GM10266 (cell line): ENCODE data around the gene NBAS.
"Not testable (repeated sequence)": the region's sequence is repeated elsewhere in the genome, so short reads cannot be mapped to it uniquely, and the experiment has no call there.

ENCODE experiments used
- DNase-seq: peaks from one replicate; pipeline ENCODE4 v3.0.0; 2012; ENCODE audit errors: extremely low spot score
- CTCF ChIP-seq: IDR thresholded peaks from 2 replicates; pipeline ENCODE4 v1.5.1; 2012; ENCODE audit warnings: mild to moderate bottlenecking, low read depth; ENCODE audit not compliant: control insufficient read depth, insufficient read depth; ENCODE audit errors: missing control alignments

The NBAS gene

GRCh38 chr2:15446961-15447360 lies 114.2 kb downstream of the NBAS start:
- no peak for TF ChIP-seq CTCF
- no peak for DNase-seq

- TF ChIP-seq CTCF, result no peak
- DNase-seq, result no peak
Measured at GRCh38 chr2:15445891-15446562, 115.1 kb downstream of the NBAS start.

- DNase-seq, result not testable (repeated sequence)
Measured at GRCh38 chr2:15439768-15440524, 121.2 kb downstream of the NBAS start.

GRCh38 chr2:15439366-15439765 lies 121.8 kb downstream of the NBAS start:
- not testable (repeated sequence) for DNase-seq

GRCh38 chr2:15436195-15436594 lies 124.9 kb downstream of the NBAS start:
- no peak for DNase-seq
- no peak for TF ChIP-seq CTCF

- no peak for TF ChIP-seq CTCF
- no peak for DNase-seq
Measured at GRCh38 chr2:15435474-15435873, 125.7 kb downstream of the NBAS start.

GRCh38 chr2:15432642-15433256 lies 128.4 kb downstream of the NBAS start:
- no peak for TF ChIP-seq CTCF
- no peak for DNase-seq

- no peak for DNase-seq
- TF ChIP-seq CTCF, result no peak
Measured at GRCh38 chr2:15429032-15429431, 132.1 kb downstream of the NBAS start.
